ENCODE measurements around the gene TOR1A. TPM values are rescaled to one million over a fixed set of nuclear protein-coding genes. Genes with fewer than 3 reads are reported as not detected.
A peak's percentile ranks its signal among the peaks of the same experiment; 100 is the strongest.

TOR1A gene
- total RNA-seq, 1 donor from 2014 or later = 36.2 TPM

GRCh38 chr9:129867136-129868022 lies 43.4 kb upstream of the TOR1A start:
- no peaks in the 10 kb centered on the region for H3K4me1 Mint-ChIP-seq (ENCODE audit: unreplicated experiment)
- TF ChIP-seq, protein P1, sequence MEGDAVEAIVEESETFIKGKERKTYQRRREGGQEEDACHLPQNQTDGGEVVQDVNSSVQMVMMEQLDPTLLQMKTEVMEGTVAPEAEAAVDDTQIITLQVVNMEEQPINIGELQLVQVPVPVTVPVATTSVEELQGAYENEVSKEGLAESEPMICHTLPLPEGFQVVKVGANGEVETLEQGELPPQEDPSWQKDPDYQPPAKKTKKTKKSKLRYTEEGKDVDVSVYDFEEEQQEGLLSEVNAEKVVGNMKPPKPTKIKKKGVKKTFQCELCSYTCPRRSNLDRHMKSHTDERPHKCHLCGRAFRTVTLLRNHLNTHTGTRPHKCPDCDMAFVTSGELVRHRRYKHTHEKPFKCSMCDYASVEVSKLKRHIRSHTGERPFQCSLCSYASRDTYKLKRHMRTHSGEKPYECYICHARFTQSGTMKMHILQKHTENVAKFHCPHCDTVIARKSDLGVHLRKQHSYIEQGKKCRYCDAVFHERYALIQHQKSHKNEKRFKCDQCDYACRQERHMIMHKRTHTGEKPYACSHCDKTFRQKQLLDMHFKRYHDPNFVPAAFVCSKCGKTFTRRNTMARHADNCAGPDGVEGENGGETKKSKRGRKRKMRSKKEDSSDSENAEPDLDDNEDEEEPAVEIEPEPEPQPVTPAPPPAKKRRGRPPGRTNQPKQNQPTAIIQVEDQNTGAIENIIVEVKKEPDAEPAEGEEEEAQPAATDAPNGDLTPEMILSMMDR (conservative IDR thresholded peaks at IDR 0.05) = no peak
- no peak overlapping the region for H3K4me3 Mint-ChIP-seq
- H3K36me3 Mint-ChIP-seq = peaks cover 12% of the 10 kb centered on the region
- DNase-seq (ENCODE audit: extremely low spot score, unreplicated experiment) = no peak
- H3K9me3 Mint-ChIP-seq = no peaks in the 10 kb centered on the region
- no peaks in the 10 kb centered on the region for H3K27me3 Mint-ChIP-seq
- H3K27ac Mint-ChIP-seq = no peak overlapping the region

DNA sequence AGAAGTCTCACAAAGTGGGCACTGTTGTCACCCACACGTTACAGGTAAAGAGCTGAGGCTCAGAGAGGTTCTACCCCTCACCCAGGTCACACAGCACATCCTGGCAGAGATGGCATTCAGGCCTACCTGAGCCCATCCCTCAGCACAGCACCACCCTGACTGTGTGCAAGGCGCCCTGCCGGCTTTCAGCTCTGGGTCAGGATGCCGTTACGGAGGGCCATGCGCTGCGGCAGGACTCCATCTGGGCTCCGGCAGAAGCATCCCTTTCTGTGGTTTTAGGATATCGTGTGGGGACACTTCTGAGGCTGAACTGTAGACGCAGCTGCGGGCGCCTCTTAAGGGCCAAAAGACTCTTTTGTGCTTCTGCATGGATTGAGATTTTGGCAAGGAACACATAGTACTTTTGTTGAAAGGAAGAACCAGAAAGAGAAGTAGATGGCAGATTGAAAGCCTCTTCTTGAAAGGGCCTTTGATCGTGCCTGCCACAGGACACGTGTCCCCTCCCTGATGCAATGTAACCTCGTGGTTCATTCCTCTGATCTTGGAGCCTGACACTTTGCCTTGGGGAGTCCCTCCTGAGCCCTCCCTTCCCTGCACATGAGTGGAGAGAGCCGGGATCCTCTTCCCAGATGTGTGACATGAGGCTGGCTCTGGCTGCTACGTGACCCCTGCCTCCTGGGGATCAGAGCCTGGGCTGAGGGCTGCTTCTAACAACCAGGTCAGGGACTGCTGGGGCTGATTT lies 42.6 kb upstream of the TOR1A start:
- no peaks in the 10 kb centered on the region for H3K27me3 Mint-ChIP-seq
- TF ChIP-seq, protein P1 (conservative IDR thresholded peaks at IDR 0.05) = no peak
- H3K4me1 Mint-ChIP-seq (ENCODE audit: unreplicated experiment) = no peaks in the 10 kb centered on the region
- no peak overlapping the region for H3K27ac Mint-ChIP-seq
- H3K4me3 Mint-ChIP-seq = no peak overlapping the region
- no peaks in the 10 kb centered on the region for H3K9me3 Mint-ChIP-seq
- peaks cover 17% of the 10 kb centered on the region for H3K36me3 Mint-ChIP-seq
- no peak for DNase-seq (ENCODE audit: extremely low spot score, unreplicated experiment)

DNA sequence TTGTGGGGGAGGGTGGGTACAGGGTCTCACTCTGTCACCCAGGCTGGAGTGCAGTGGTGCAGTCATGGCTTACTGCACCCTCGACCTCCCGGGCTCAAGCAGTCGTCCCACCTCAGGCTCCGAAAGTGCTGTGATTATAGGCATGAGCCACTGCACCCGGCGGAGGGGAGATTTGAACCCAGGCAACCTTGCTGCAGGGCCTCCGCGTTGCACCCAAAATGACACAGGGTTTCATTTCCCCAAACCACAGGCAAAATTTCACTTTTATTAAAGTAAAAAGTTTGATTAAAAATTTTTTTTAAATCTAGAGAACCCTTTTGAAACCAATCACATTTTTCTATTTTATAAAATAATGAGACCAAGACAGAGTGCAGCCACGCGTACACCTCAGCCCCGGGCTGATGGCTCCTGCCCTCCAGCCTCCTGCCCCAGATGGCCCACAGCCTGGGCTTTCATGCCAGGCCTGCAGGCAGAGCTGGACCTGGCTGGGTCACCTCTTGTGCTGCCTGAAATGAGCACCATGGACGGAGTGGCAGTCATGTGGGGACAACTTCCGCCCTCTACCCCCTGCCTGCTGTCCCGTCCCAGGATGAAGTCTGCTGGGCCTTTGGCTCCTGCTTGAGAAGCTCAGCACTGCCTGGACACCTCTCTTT lies 41.9 kb upstream of the TOR1A start:
- H3K27me3 Mint-ChIP-seq = no peaks in the 10 kb centered on the region
- peaks cover 18% of the 10 kb centered on the region for H3K36me3 Mint-ChIP-seq
- TF ChIP-seq, protein P1 (conservative IDR thresholded peaks at IDR 0.05) = no peak
- H3K4me3 Mint-ChIP-seq = no peak overlapping the region
- H3K27ac Mint-ChIP-seq = no peak overlapping the region
- DNase-seq (ENCODE audit: extremely low spot score, unreplicated experiment) = no peak
- H3K9me3 Mint-ChIP-seq = no peaks in the 10 kb centered on the region
- H3K4me1 Mint-ChIP-seq (ENCODE audit: unreplicated experiment) = no peaks in the 10 kb centered on the region

GRCh38 chr9:129864991-129865647 lies 41.2 kb upstream of the TOR1A start:
- TF ChIP-seq, protein P1 (conservative IDR thresholded peaks at IDR 0.05) = no peak
- DNase-seq (ENCODE audit: extremely low spot score, unreplicated experiment) = no peak
- Mint-ChIP-seq H3K4me1 (ENCODE audit: unreplicated experiment) (no peaks in the 10 kb centered on the region), H3K27me3 (no peaks in the 10 kb centered on the region), H3K4me3 (no peak overlapping the region), H3K36me3 (peaks cover 18% of the 10 kb centered on the region), H3K9me3 (no peaks in the 10 kb centered on the region), H3K27ac (peak overlapping the region; percentile 63)

GRCh38 chr9:129863059-129863690 lies 39.2 kb upstream of the TOR1A start:
- DNase-seq (ENCODE audit: extremely low spot score, unreplicated experiment) = no peak
- H3K27ac Mint-ChIP-seq = no peak overlapping the region
- TF ChIP-seq, protein P1 (conservative IDR thresholded peaks at IDR 0.05) = no peak
- H3K36me3 Mint-ChIP-seq = peaks cover 18% of the 10 kb centered on the region
- H3K4me1 Mint-ChIP-seq (ENCODE audit: unreplicated experiment) = no peaks in the 10 kb centered on the region
- no peaks in the 10 kb centered on the region for H3K27me3 Mint-ChIP-seq
- H3K9me3 Mint-ChIP-seq = no peaks in the 10 kb centered on the region
- H3K4me3 Mint-ChIP-seq = no peak overlapping the region

Measured in type B pancreatic cell (in vitro differentiated cells).